HepG2 (cell line): ENCODE measurements around the gene SLCO2B1. TPM values are rescaled to one million over a fixed set of nuclear protein-coding genes. Genes with fewer than 3 reads are reported as not detected.

Experiments used
- ATAC-seq: fragments of 200-7000 bp; cut with Tn5 transposase; 3 replicates; pipeline ENCODE4 v1.9.1; 2020; ENCODE audit warnings: mild to moderate bottlenecking, moderate library complexity
- BruUV-seq: library from RNA; stranded (reverse); fragments of 400-500 nt; replicated peaks from 2 replicates; lab custom pipeline; 2021; lab: Mats Ljungman, UMichigan
- CTCF ChIA-PET: fragments of 300-600 bp; formaldehyde crosslinking; extraction: SDS; loops from one replicate; lab custom pipeline; 2021; ENCODE audit warnings: low total read pairs, inconsistent platforms, low intra/inter-chr PET ratio; lab: Yijun Ruan, JAX
- POLR2A ChIA-PET: fragments of 350-600 bp; sonication (Branson Sonifier 250); formaldehyde crosslinking; loops from one replicate; lab custom pipeline; 2020; ENCODE audit warnings: antibody characterized with exemption, inconsistent platforms; lab: Yijun Ruan, JAX
- DNase-seq: peaks from one replicate; pipeline ENCODE4 v3.0.0-alpha.2; 2015; ENCODE audit warnings: low spot score
- FAIRE-seq: peaks from 3 replicates; lab custom pipeline; 2011; peaks lifted over from hg19 to GRCh38; lab: Jason Lieb, UNC
- H2AFZ ChIP-seq: one replicate; pipeline ENCODE4 v1.6.1; 2011; ENCODE audit warnings: low read length, inconsistent platforms
- H3K27ac ChIP-seq: fragments of 300-600 bp; 3 replicates; pipeline ENCODE4 v1.8.0; 2011; ENCODE audit warnings: mixed run types, mild to moderate bottlenecking, mixed read lengths, low read length, inconsistent platforms; ENCODE audit not compliant: insufficient read depth; ENCODE audit errors: extremely low read length
- H3K27me3 ChIP-seq, 2 experiments: fragments of 200-600 bp in 1 of 2; 2 replicates in 1 of 2; 3 replicates in 1 of 2; pipeline versions ENCODE4 v1.6.0 to v1.8.0; 2011; ENCODE audit warnings: low read length in 2 of 2, mild to moderate bottlenecking in 2 of 2, moderate library complexity in 2 of 2, inconsistent platforms in 1 of 2; ENCODE audit not compliant: insufficient read depth in 2 of 2, control insufficient read depth in 1 of 2
- H3K36me3 ChIP-seq, 2 experiments: fragments of 200-600 bp in 1 of 2; replicated peaks in 1 of 2; 2 replicates in 1 of 2; 3 replicates in 1 of 2; pipeline versions ENCODE4 v1.5.1 to v1.8.0; 2011; ENCODE audit warnings: low read length in 2 of 2, inconsistent platforms in 1 of 2; ENCODE audit not compliant: insufficient read depth in 2 of 2, control insufficient read depth in 1 of 2
- H3K4me1 ChIP-seq: 2 replicates; pipeline ENCODE4 v1.5.1; 2012; ENCODE audit warnings: low read length, inconsistent platforms; ENCODE audit not compliant: insufficient read depth
- H3K4me2 ChIP-seq: 2 replicates; pipeline ENCODE4 v1.6.0; 2011; ENCODE audit warnings: low read depth, low read length, inconsistent platforms
- H3K4me3 ChIP-seq, 3 experiments: fragments of 200-600 bp in 1 of 3; sonication (generic), shearing (Covaris generic) in 1 of 3; replicated peaks in 1 of 3; 2 replicates each; pipeline ENCODE4 v1.5.1; 2011 to 2016; ENCODE audit warnings: low read length in 3 of 3, inconsistent platforms in 2 of 3, low read depth in 2 of 3, mild to moderate bottlenecking in 2 of 3, control low read depth in 1 of 3, mixed read lengths in 1 of 3; ENCODE audit not compliant: insufficient read depth in 1 of 3
- H3K79me2 ChIP-seq: one replicate; pipeline ENCODE4 v1.6.1; 2011; ENCODE audit warnings: low read length, inconsistent platforms; ENCODE audit not compliant: insufficient read depth
- H3K9ac ChIP-seq: 2 replicates; pipeline ENCODE4 v1.6.0; 2011; ENCODE audit warnings: mild to moderate bottlenecking, low read depth, low read length, inconsistent platforms; ENCODE audit not compliant: insufficient read depth
- H3K9me3 ChIP-seq: 2 replicates; pipeline ENCODE4 v1.5.1; 2012; ENCODE audit warnings: mild to moderate bottlenecking, low read length
- H4K20me1 ChIP-seq: 2 replicates; pipeline ENCODE4 v1.6.0; 2011; ENCODE audit warnings: inconsistent platforms, mild to moderate bottlenecking, low read length, moderate library complexity; ENCODE audit not compliant: insufficient read depth
- GPN1 ChIP-seq: sonication (generic); formaldehyde crosslinking; IDR thresholded peaks from 2 replicates; pipeline ENCODE4 v1.5.1; 2020; ENCODE audit warnings: missing genetic modification reagents, borderline replicate concordance
- LCORL ChIP-seq, 2 experiments: fragments of 450-650 bp in 1 of 2; sonication (generic) in 1 of 2; formaldehyde crosslinking in 1 of 2; IDR thresholded peaks; 2 replicates each; pipeline versions ENCODE4 v1.5.0 to v1.6.1; 2017 to 2020; ENCODE audit warnings: antibody characterized with exemption in 1 of 2, missing genetic modification reagents in 1 of 2
- ZNF275 ChIP-seq: sonication (generic); formaldehyde crosslinking; IDR thresholded peaks from 2 replicates; pipeline ENCODE4 v1.8.0; 2022; ENCODE audit warnings: missing genetic modification reagents, mild to moderate bottlenecking, inconsistent platforms, borderline replicate concordance
- ZNF282 ChIP-seq: fragments of 450-650 bp; IDR thresholded peaks from 2 replicates; pipeline ENCODE4 v1.6.1; 2018; ENCODE audit not compliant: partially characterized antibody
- ZNF292 ChIP-seq: sonication (generic); formaldehyde crosslinking; IDR thresholded peaks from 2 replicates; pipeline ENCODE4 v1.8.1; 2022; ENCODE audit warnings: mild to moderate bottlenecking, low read depth, missing genetic modification reagents, borderline replicate concordance
- WGBS: methylation state at CpG from one replicate; pipeline ENCODE4 v1.1.6; 2017; ENCODE audit warnings: low lambda C conversion rate; 5-methylcytosine and 5-hydroxymethylcytosine counted together
- in situ Hi-C: cut with HindIII; loops from 2 replicates; pipeline ENCODE4 v1.10.0; 2017; ENCODE audit warnings: low pct_unique_long_range_greater_than_20kb; ENCODE audit not compliant: extremely low pct_ligation_motif_present
- intact Hi-C: fragments of 100-400 bp; cut with micrococcal nuclease; formaldehyde crosslinking; loops from one replicate; pipeline ENCODE4 v1.10.0; 2022; ENCODE audit not compliant: unreplicated experiment
- polyA plus RNA-seq, 8 experiments: library from polyadenylated mRNA; depleted of rRNA in 3 of 8; stranded (reverse) in 7 of 8; unstranded in 1 of 8; fragments of >200 nt; fragmentation: Illumina TruSeq in 4 of 8; extraction: Trizol in 4 of 8; gene quantifications; 2 replicates each; pipeline versions ENCODE4 v1.2.1 to v1.2.3, GENCODE V29; 2011 to 2016; ENCODE audit warnings: low read depth in 4 of 8, missing spikeins in 1 of 8, mixed read lengths in 1 of 8; ENCODE audit not compliant: insufficient read depth in 1 of 8
- total RNA-seq, 5 experiments: library from RNA; depleted of rRNA; stranded (reverse); fragments of >200 nt; fragmentation: Illumina TruSeq; extraction: Trizol; gene quantifications; 2 replicates each; pipeline ENCODE4 v1.2.3, GENCODE V29; 2016; ENCODE audit warnings: low read depth in 1 of 5
- TF ChIP-seq, protein P1 (sequence below): sonication (generic); formaldehyde crosslinking; IDR thresholded peaks from 2 replicates; pipeline ENCODE4 v1.8.1; 2022; ENCODE audit warnings: low read depth, mild to moderate bottlenecking, missing genetic modification reagents

Gene SLCO2B1
- total and polyA plus RNA-seq, 2 of the 13 experiments (the other 11 are each of a cell fraction or from before 2014, with no cell fraction given), result 15.3 to 19.8 TPM

- no peak overlapping the region for H3K27ac ChIP-seq
- no peak overlapping the region for H3K9ac ChIP-seq
- no peak overlapping the region for H3K4me2 ChIP-seq
- no peak overlapping the region for H2AFZ ChIP-seq
- H3K4me3 ChIP-seq, result no peak overlapping the region
- CTCF ChIA-PET, result interaction anchor here (1.1 kb wide), 1 partner anchor 21 kb away, joined by 3 read pairs; no protein-coding TSS in a partner anchor
- POLR2A ChIA-PET, result no interaction called here
- BruUV-seq, result no TSS peak
- no peak for FAIRE-seq
- no peak for TF ChIP-seq ZNF282
- no peak for TF ChIP-seq ZNF292 (CRISPR knock-in tag)
- no peak for TF ChIP-seq GPN1
- no peak for TF ChIP-seq LCORL (IDR thresholded peaks at IDR 0.05)
- TF ChIP-seq LCORL (CRISPR knock-in tag; IDR thresholded peaks at IDR 0.05), result no peak
- no peak for TF ChIP-seq ZNF275
- TF ChIP-seq, protein P1, sequence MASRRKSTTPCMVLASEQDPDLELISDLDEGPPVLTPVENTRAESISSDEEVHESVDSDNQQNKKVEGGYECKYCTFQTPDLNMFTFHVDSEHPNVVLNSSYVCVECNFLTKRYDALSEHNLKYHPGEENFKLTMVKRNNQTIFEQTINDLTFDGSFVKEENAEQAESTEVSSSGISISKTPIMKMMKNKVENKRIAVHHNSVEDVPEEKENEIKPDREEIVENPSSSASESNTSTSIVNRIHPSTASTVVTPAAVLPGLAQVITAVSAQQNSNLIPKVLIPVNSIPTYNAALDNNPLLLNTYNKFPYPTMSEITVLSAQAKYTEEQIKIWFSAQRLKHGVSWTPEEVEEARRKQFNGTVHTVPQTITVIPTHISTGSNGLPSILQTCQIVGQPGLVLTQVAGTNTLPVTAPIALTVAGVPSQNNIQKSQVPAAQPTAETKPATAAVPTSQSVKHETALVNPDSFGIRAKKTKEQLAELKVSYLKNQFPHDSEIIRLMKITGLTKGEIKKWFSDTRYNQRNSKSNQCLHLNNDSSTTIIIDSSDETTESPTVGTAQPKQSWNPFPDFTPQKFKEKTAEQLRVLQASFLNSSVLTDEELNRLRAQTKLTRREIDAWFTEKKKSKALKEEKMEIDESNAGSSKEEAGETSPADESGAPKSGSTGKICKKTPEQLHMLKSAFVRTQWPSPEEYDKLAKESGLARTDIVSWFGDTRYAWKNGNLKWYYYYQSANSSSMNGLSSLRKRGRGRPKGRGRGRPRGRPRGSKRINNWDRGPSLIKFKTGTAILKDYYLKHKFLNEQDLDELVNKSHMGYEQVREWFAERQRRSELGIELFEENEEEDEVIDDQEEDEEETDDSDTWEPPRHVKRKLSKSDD (CRISPR knock-in tag), result no peak
- H3K27me3 ChIP-seq, result peaks cover 7 to 23% of the 10 kb centered on the region in 2 experiments; a peak in 3 of 5 replicates
- intact Hi-C loops (no loop called here), in situ Hi-C loops (no loop called here)
- H3K4me1 ChIP-seq, result 0 out of 2 replicates have a peak, but pooled peaks cover 8% of the 10 kb centered on the region
- no peaks in the 10 kb centered on the region for H3K36me3 ChIP-seq
- DNase-seq, result no peak
- no peaks in the 10 kb centered on the region for H4K20me1 ChIP-seq
- no peaks in the 10 kb centered on the region for H3K9me3 ChIP-seq
- no peaks in the 10 kb centered on the region for H3K79me2 ChIP-seq
- WGBS, result 17% methylated on average over 8 of the region's 8 CpGs
- ATAC-seq, result no peak
Measured at GRCh38 chr11:75236062-75236461, 85.2 kb downstream of the SLCO2B1 start.
